ENCODE results near the gene DNAJC30.
"Not testable (repeated sequence)": the region's sequence is repeated elsewhere in the genome, so short reads cannot be mapped to it uniquely, and the experiment has no call there.

DNA sequence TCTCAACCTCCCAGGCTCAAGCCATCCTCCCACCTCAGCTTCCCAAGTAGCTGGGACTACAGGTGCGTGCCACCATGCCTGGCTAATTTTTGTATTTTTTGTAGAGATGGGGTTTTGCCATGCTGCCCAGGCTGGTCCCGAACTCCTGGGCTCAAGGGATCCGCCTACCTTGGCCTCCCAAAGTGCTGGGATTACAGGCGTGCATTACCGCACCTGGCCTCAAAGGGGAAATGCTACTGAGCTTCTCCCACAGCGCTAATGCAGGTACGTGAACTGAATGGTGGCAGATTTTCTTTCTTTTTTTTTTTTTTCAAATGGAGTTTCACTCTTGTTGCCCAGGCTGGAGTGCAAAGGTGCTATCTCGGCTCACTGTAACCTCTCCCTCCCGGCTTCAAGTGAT, 7.2 kb downstream of the DNAJC30 start:
- not testable (repeated sequence) for TF ChIP-seq HDGF (IDR thresholded peaks at IDR 0.05; ENCODE audit: borderline replicate concordance); SUZ12 (IDR thresholded peaks at IDR 0.05); ZNF384 (IDR thresholded peaks at IDR 0.05); NFRKB (IDR thresholded peaks at IDR 0.05); BHLHE40 (IDR thresholded peaks at IDR 0.05; ENCODE audit: borderline replicate concordance)

Data from HEK293T (cell line).